HG02970 (cell line): ENCODE data around the gene FGFRL1.
A peak's percentile ranks its signal among the peaks of the same experiment; 100 is the strongest.

Experiments used
- ATAC-seq: cut with Tn5 transposase; IDR thresholded peaks from one replicate; pipeline ENCODE4 v1.9.1; 2021; ENCODE audit warnings: mild to moderate bottlenecking, moderate library complexity, moderate number of reproducible peaks; ENCODE audit not compliant: unreplicated experiment, low FRiP score

The FGFRL1 gene

GRCh38 chr4:1004071-1004418, 7.4 kb upstream of the FGFRL1 start:
- ATAC-seq, result no peak

- ATAC-seq, result no peak
These were observed 6.6 kb upstream of the FGFRL1 start for GRCh38 chr4:1004557-1005485.

- ATAC-seq, result no peak
These were observed 4.6 kb upstream of the FGFRL1 start for GRCh38 chr4:1006856-1007255.

DNA sequence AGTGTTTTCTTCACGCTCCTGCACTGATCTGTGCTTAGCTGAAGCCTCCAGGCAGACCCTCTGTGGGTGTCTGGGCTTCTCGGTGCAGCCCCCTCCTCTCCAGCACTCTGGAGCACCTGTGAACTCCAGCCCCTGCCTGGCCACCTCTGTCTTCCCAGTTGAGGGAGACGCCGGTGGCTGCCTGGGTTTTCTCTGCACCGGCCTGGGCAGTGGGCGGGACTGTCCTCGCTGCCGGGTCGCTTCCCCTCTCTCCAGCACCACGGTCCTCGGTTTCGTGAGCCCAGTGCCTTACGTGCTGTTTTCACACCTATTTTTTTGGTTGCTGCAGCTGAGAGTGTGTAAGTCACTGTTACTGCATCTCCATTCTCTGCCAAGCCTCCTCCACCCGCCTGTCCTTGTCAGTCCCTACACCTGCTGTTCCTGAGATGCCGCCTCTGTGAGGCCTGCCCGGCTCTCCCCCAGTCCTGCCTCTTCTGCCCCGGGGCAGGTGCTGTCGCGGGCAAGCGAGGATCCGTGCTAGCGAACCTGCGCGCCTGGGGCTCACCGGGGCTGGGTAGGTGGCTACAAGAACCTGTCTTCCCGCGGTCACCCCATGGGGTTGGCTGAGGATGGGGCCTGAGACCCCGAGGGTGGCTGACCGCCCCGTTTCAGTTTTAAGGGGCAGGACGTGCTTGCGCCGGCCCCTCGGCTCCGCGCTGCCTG, 2.4 kb upstream of the FGFRL1 start:
- ATAC-seq, result no peak

DNA sequence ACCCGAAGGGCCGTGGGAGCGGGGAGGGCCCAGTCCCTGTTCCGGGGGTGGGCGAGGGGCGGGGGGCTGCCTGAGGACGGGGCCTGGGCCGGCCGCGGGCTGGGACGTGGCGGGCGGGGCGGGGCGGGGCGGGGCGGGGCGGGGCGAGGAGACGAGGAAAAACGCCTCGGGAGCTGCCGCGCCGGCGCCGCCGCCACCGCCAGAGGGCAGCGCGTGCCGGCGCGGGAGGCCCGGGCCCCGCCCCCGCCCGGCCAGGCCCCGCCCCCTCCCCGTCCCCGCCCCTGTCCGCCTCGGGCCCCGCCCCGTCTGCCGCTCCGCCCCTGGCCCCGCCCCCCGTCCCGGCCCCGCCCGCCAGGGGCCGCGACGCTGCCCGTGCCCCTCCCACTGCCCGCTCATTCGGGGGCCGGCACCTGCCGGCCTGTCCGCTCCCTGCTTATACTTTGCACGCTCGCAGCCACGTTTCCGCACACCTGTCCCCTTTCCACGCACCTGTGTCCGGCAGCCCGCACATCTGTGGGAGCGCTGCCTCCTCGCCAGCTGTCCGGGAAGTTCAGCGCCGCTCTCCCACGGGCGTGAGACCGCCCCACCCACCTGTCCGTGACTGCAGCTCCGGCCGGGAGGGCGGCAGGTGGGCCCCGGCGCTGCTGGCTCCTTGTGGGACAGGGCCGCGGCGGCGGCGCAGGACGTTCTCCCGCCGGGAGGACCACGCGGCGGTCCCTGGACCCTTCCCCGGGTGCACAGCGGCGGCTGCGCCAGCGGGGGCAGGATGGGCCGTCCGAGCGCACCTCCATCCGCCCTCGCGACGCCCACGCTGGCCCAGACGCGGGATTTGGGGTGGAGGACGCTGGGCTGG, 1.7 kb upstream of the FGFRL1 start:
- peak; percentile 46 for ATAC-seq

GRCh38 chr4:1010395-1011021, 918 bp upstream of the FGFRL1 start:
- no peak for ATAC-seq

- no peak for ATAC-seq
These were observed 224 bp downstream of the FGFRL1 start for GRCh38 chr4:1011666-1012033.

DNA sequence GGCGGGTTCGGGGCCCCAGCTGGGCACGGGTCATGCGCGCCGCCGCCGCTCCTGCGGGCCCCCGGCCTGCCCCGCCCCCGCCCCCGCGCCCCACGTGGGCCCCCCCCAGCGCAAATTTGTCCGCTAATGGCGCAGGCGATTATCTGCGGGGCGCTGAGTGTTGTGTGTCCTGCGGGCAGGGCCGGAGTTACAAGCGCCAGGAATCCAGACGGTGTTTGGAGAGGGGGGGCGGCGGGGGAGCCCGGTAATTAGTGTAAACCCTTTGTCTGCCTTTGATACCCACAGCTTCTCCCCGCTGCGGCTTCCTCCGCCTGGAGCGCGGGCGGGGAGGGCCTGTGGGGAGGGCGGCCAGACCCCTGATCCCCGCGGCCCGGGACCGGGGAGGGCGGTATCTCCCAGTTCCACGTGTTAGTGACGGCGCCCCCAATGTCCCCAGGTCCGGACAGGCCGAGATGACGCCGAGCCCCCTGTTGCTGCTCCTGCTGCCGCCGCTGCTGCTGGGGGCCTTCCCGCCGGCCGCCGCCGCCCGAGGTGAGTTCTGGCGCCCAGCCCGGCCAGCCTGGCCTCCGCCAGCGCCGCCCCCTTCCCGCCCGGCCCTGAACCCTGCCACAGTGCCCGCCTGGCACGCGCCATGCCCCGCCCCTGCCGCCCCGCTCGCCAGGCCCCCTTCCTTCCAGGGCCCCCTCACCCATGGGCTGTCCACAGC, 761 bp downstream of the FGFRL1 start:
- ATAC-seq, result no peak

GRCh38 chr4:1013225-1014073, 2.0 kb downstream of the FGFRL1 start:
- no peak for ATAC-seq

GRCh38 chr4:1014291-1015167, 3.1 kb downstream of the FGFRL1 start:
- ATAC-seq, result no peak

DNA sequence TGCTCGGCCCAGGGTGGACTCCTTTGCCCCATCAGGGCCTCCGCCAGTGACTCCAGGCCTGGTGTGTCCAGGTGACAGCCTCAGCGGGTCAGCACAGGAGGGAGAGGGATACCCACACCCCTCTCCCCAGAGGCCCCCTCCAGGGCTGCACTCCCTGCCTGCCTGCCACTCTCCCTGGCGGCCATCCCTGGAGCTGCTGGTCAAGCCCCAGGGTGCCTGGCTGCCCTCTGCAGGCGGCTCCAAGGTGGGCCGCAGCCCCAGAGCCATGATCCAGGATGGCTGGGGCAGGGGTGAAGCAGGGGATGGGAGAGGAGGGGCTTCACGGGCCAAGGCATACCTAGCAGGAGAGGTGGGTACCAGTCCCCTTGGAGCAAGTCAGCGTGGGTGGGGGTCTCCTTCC, 3.8 kb downstream of the FGFRL1 start:
- ATAC-seq, result no peak

GRCh38 chr4:1015746-1016145, 4.3 kb downstream of the FGFRL1 start:
- ATAC-seq, result no peak

- no peak for ATAC-seq
These were observed 5.8 kb downstream of the FGFRL1 start for GRCh38 chr4:1017211-1017610.

- no peak for ATAC-seq
These were observed 6.3 kb downstream of the FGFRL1 start for GRCh38 chr4:1017706-1018105.

- no peak for ATAC-seq
These were observed 7.0 kb downstream of the FGFRL1 start for GRCh38 chr4:1018147-1019020.

DNA sequence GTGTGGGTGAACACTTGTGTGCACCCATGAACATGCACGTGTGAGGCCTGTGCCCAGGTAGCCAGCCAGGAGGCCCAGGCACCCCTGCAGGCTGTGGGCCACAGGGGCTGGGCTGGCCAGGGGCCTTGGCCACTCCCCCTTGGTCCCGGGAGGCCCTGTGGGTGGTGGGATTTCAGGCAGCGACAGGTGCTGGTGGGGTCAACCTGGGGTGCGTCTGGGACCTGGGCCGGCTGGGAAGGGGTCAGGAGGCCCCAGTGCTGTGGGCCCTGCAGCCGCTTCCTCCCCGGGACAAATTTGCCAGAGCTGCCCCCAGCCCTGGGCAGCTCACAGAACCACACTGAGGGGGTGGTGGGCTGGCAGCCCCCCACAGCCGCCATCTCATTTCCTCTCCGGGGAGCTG, 7.9 kb downstream of the FGFRL1 start:
- ATAC-seq, result no peak
